ENCODE results near the gene ZNF33B. TPM values are rescaled to one million over a fixed set of nuclear protein-coding genes. Genes with fewer than 3 reads are reported as not detected.

The ZNF33B gene
- total RNA-seq, 1 experiment from 2014 or later: 22.7 TPM

DNA sequence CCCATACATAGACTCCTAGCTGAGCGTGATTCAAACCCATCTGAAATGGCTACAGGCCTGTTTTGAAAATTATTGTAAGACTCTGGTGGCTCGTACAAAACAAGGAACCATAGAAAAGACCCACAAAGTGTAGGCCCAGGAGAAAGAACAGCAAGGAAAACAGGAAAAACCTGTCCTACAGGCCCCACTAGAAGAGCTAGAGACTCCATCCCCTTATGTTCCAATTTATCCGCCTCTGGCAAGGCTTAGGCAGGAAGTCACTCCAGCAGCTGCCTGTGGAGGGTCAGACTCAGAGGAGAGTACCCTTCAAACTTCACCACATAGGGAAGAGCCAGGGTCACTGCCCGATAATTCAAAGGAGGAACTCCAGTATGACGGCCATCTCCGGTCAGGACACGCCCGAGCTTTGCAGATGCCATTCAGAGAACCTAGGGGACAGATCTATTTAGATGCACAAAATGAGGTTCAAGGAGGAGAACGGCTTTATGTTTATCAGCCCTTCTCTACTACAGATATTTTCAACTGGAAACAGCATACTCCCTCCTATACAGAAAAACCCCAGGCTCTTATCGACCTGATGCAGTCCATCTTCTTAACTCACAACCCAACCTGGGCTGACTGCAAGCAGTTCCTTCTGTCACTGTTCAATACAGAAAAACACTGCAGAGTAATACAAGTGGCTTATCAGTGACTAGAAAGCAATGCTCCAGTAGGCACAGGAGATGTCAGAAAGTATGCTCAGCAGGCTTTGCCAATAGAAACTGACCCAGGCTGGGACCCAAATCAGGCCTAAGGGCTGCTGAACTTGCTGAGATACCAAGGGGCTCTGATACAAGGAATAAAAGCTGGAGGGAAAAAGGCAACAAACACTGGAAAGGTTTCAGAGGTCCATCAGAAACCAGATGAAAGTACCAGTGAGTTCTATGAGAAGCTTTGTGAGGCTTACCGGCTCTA lies 8.6 kb upstream of the ZNF33B start:
- no peak overlapping the region for H3K4me2 ChIP-seq (ENCODE audit: low read depth, low read length, poor library complexity, severe bottlenecking)
- no peaks in the 10 kb centered on the region for H3K9me3 ChIP-seq (ENCODE audit: low read length)
- no peak overlapping the region for H3K9ac ChIP-seq (ENCODE audit: low read length)
- H3K36me3 ChIP-seq (ENCODE audit: insufficient read depth, low read length): no peaks in the 10 kb centered on the region
- no peaks in the 10 kb centered on the region for H3K79me2 ChIP-seq (ENCODE audit: low read length)
- H4K20me1 ChIP-seq (ENCODE audit: insufficient read depth, low read depth, low read length): no peaks in the 10 kb centered on the region
- no peak for DNase-seq
- no peaks in the 10 kb centered on the region for H3K9me2 ChIP-seq (replicated peaks; ENCODE audit: insufficient read depth, low read length)
- H3K27me3 ChIP-seq (ENCODE audit: low read length): no peaks in the 10 kb centered on the region
- H3K27ac ChIP-seq (ENCODE audit: low read length): no peak overlapping the region
- H3K4me3 ChIP-seq (ENCODE audit: low read length): no peak overlapping the region
- H2AFZ ChIP-seq (ENCODE audit: low read length): no peak overlapping the region
- H3K4me1 ChIP-seq (ENCODE audit: low read length): no peaks in the 10 kb centered on the region

GRCh38 chr10:42646214-42646613 lies 7.8 kb upstream of the ZNF33B start:
- no peaks in the 10 kb centered on the region for H4K20me1 ChIP-seq (ENCODE audit: insufficient read depth, low read depth, low read length)
- H3K27me3 ChIP-seq (ENCODE audit: low read length): no peaks in the 10 kb centered on the region
- no peaks in the 10 kb centered on the region for H3K9me2 ChIP-seq (replicated peaks; ENCODE audit: insufficient read depth, low read length)
- H3K79me2 ChIP-seq (ENCODE audit: low read length): no peaks in the 10 kb centered on the region
- no peak overlapping the region for H2AFZ ChIP-seq (ENCODE audit: low read length)
- no peaks in the 10 kb centered on the region for H3K36me3 ChIP-seq (ENCODE audit: insufficient read depth, low read length)
- no peak overlapping the region for H3K4me3 ChIP-seq (ENCODE audit: low read length)
- DNase-seq: no peak
- no peaks in the 10 kb centered on the region for H3K4me1 ChIP-seq (ENCODE audit: low read length)
- no peaks in the 10 kb centered on the region for H3K9me3 ChIP-seq (ENCODE audit: low read length)
- H3K9ac ChIP-seq (ENCODE audit: low read length): no peak overlapping the region
- H3K27ac ChIP-seq (ENCODE audit: low read length): no peak overlapping the region
- H3K4me2 ChIP-seq (ENCODE audit: low read depth, low read length, poor library complexity, severe bottlenecking): no peak overlapping the region

DNA sequence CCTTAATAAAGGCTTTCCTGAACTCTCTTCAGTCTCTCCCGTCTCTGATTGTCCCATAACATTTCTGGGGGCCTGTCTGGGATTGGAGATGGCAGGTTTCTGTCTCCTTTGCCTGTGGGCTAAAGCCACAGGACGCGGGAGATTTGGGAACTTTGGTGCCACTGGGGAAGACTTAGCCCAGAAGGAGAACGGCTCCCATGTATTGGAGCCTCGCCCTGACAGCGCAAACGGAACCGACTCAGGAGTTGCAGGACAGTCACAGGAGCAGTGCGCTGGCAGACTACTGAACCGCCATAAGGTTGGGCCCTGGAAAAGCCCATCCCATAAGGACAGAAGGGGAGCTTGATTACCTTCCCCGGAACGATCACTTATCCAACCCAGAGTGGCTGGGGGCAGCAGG lies 7.1 kb upstream of the ZNF33B start:
- Histone ChIP-seq H4K20me1 (ENCODE audit: insufficient read depth, low read depth, low read length) (no peaks in the 10 kb centered on the region), H3K27ac (ENCODE audit: low read length) (no peak overlapping the region), H3K79me2 (ENCODE audit: low read length) (no peaks in the 10 kb centered on the region), H3K4me3 (ENCODE audit: low read length) (no peak overlapping the region), H3K36me3 (ENCODE audit: insufficient read depth, low read length) (no peaks in the 10 kb centered on the region), H2AFZ (ENCODE audit: low read length) (no peak overlapping the region), H3K9me3 (ENCODE audit: low read length) (no peaks in the 10 kb centered on the region), H3K4me2 (ENCODE audit: low read depth, low read length, poor library complexity, severe bottlenecking) (no peak overlapping the region), H3K27me3 (ENCODE audit: low read length) (no peaks in the 10 kb centered on the region), H3K9ac (ENCODE audit: low read length) (no peak overlapping the region), H3K4me1 (ENCODE audit: low read length) (no peaks in the 10 kb centered on the region), H3K9me2 (replicated peaks; ENCODE audit: insufficient read depth, low read length) (no peaks in the 10 kb centered on the region)
- DNase-seq: no peak

- Histone ChIP-seq H3K4me2 (ENCODE audit: low read depth, low read length, poor library complexity, severe bottlenecking) (no peak overlapping the region), H3K4me3 (ENCODE audit: low read length) (no peak overlapping the region), H3K9me3 (ENCODE audit: low read length) (no peaks in the 10 kb centered on the region), H3K36me3 (ENCODE audit: insufficient read depth, low read length) (no peaks in the 10 kb centered on the region), H4K20me1 (ENCODE audit: insufficient read depth, low read depth, low read length) (no peaks in the 10 kb centered on the region), H3K4me1 (ENCODE audit: low read length) (no peaks in the 10 kb centered on the region), H3K9ac (ENCODE audit: low read length) (no peak overlapping the region), H3K9me2 (replicated peaks; ENCODE audit: insufficient read depth, low read length) (no peaks in the 10 kb centered on the region), H3K79me2 (ENCODE audit: low read length) (no peaks in the 10 kb centered on the region), H3K27me3 (ENCODE audit: low read length) (no peaks in the 10 kb centered on the region), H2AFZ (ENCODE audit: low read length) (no peak overlapping the region), H3K27ac (ENCODE audit: low read length) (no peak overlapping the region)
- no peak for DNase-seq
These were observed 6.7 kb upstream of the ZNF33B start for GRCh38 chr10:42645103-42645502.

DNA sequence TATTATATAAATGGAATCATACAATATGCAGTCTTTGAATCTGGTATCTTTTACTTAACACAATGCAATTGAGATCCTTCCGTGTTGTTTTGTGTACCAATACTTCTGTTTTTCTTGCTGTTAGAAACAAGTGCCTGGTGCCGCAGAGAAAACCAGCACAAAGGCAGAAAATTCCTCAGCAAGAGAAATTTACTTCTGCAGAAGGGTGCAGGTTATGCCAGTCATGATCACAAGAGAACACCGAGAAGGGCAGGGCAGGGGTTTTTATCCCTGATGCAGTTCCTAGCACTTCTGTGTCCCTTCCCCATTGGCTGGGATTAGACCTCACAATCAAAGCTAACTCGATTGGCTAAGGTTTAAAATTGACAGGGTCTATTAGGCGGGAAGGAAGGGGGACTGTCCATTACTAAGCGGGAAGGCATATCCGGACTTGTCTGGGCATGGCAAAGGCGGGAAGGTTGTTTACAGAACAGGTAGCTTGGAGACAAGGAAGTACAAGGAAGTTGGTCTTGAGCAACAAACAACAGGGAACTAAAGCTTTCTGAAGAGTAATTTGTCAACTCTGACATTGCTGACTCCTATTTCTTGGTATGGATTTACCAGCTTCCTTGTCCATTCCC lies 2.4 kb upstream of the ZNF33B start:
- Histone ChIP-seq H4K20me1 (ENCODE audit: insufficient read depth, low read depth, low read length) (no peaks in the 10 kb centered on the region), H3K27me3 (ENCODE audit: low read length) (no peaks in the 10 kb centered on the region), H3K4me1 (ENCODE audit: low read length) (peaks cover 23% of the 10 kb centered on the region), H3K27ac (ENCODE audit: low read length) (no peak overlapping the region), H3K9me2 (replicated peaks; ENCODE audit: insufficient read depth, low read length) (no peaks in the 10 kb centered on the region), H3K79me2 (ENCODE audit: low read length) (peaks cover 18% of the 10 kb centered on the region), H3K4me2 (ENCODE audit: low read depth, low read length, poor library complexity, severe bottlenecking) (no peak overlapping the region), H3K9me3 (ENCODE audit: low read length) (no peaks in the 10 kb centered on the region), H3K9ac (ENCODE audit: low read length) (no peak overlapping the region), H3K4me3 (ENCODE audit: low read length) (no peak overlapping the region), H2AFZ (ENCODE audit: low read length) (no peak overlapping the region), H3K36me3 (ENCODE audit: insufficient read depth, low read length) (no peaks in the 10 kb centered on the region)
- DNase-seq: no peak

GRCh38 chr10:42638821-42639270 lies 476 bp upstream of the ZNF33B start:
- Histone ChIP-seq H2AFZ (ENCODE audit: low read length) (peak overlapping the region; percentile 96), H3K27me3 (ENCODE audit: low read length) (no peaks in the 10 kb centered on the region), H3K4me1 (ENCODE audit: low read length) (peaks cover 23% of the 10 kb centered on the region), H3K9ac (ENCODE audit: low read length) (peak overlapping the region; percentile 92), H3K79me2 (ENCODE audit: low read length) (peaks cover 32% of the 10 kb centered on the region), H3K9me3 (ENCODE audit: low read length) (no peaks in the 10 kb centered on the region), H3K27ac (ENCODE audit: low read length) (peak overlapping the region; percentile 82), H3K4me3 (ENCODE audit: low read length) (peak overlapping the region; percentile 85), H3K9me2 (replicated peaks; ENCODE audit: insufficient read depth, low read length) (no peaks in the 10 kb centered on the region), H3K4me2 (ENCODE audit: low read depth, low read length, poor library complexity, severe bottlenecking) (peak overlapping the region; percentile 97), H4K20me1 (ENCODE audit: insufficient read depth, low read depth, low read length) (no peaks in the 10 kb centered on the region), H3K36me3 (ENCODE audit: insufficient read depth, low read length) (no peaks in the 10 kb centered on the region)
- DNase-seq: no peak

DNA sequence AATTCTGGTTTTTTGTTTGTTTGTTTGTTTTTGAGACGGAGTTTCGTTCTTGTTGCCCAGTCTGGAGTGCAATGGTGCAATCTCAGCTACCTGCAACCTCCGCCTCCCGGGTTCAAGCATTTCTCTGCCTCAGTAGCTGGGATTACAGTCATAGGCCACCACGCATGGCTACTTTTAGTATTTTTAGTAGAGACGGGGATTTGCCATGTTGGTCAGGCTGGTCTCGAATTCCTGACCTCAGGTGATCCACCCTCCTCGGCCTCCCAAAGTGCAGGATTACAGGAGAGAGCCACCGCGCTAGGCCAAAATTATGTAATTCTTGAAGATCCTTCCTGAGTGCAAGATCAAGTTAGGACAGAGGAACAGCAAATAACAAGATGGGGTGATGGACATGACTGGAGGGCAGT lies 719 bp downstream of the ZNF33B start:
- Histone ChIP-seq H3K9me2 (replicated peaks; ENCODE audit: insufficient read depth, low read length) (no peaks in the 10 kb centered on the region), H3K9ac (ENCODE audit: low read length) (peak overlapping the region; percentile 92), H2AFZ (ENCODE audit: low read length) (peak overlapping the region; percentile 96; the same call in 1 of the 2 replicates), H3K4me1 (ENCODE audit: low read length) (peaks cover 23% of the 10 kb centered on the region), H3K27ac (ENCODE audit: low read length) (peak overlapping the region; percentile 60), H3K9me3 (ENCODE audit: low read length) (no peaks in the 10 kb centered on the region), H3K79me2 (ENCODE audit: low read length) (peaks cover 34% of the 10 kb centered on the region), H4K20me1 (ENCODE audit: insufficient read depth, low read depth, low read length) (no peaks in the 10 kb centered on the region), H3K4me3 (ENCODE audit: low read length) (peak overlapping the region; percentile 85), H3K4me2 (ENCODE audit: low read depth, low read length, poor library complexity, severe bottlenecking) (peak overlapping the region; percentile 97), H3K27me3 (ENCODE audit: low read length) (no peaks in the 10 kb centered on the region), H3K36me3 (ENCODE audit: insufficient read depth, low read length) (no peaks in the 10 kb centered on the region)
- DNase-seq: no peak

GRCh38 chr10:42637142-42637541 lies 1.2 kb downstream of the ZNF33B start:
- H3K36me3 ChIP-seq (ENCODE audit: insufficient read depth, low read length): no peaks in the 10 kb centered on the region
- peaks cover 23% of the 10 kb centered on the region for H3K4me1 ChIP-seq (ENCODE audit: low read length)
- H3K4me3 ChIP-seq (ENCODE audit: low read length): peak overlapping the region; percentile 85
- H3K27ac ChIP-seq (ENCODE audit: low read length): no peak overlapping the region
- H3K79me2 ChIP-seq (ENCODE audit: low read length): peaks cover 37% of the 10 kb centered on the region
- H3K4me2 ChIP-seq (ENCODE audit: low read depth, low read length, poor library complexity, severe bottlenecking): peak overlapping the region; percentile 97
- no peak for DNase-seq
- H2AFZ ChIP-seq (ENCODE audit: low read length): peak overlapping the region; percentile 96; the same call in 1 of the 2 replicates
- H3K9me2 ChIP-seq (replicated peaks; ENCODE audit: insufficient read depth, low read length): no peaks in the 10 kb centered on the region
- no peaks in the 10 kb centered on the region for H3K9me3 ChIP-seq (ENCODE audit: low read length)
- H4K20me1 ChIP-seq (ENCODE audit: insufficient read depth, low read depth, low read length): no peaks in the 10 kb centered on the region
- peak overlapping the region; percentile 92 for H3K9ac ChIP-seq (ENCODE audit: low read length)
- H3K27me3 ChIP-seq (ENCODE audit: low read length): no peaks in the 10 kb centered on the region

Measured in Karpas-422 (cell line).